Adrenal gland (tissue), 12 donors: ENCODE data around the gene PRSS22. TPM values are rescaled to one million over a fixed set of nuclear protein-coding genes. Genes with fewer than 3 reads are reported as not detected.

Source experiments
- DNase-seq, 7 donors: peaks; one replicate each; pipeline ENCODE4 v3.0.0-alpha.2; 2019 to 2020
- H3K27ac ChIP-seq, 5 donors: fragments of 200-600 bp; sonication (generic) in 4 of 5; 1 replicate in 3 of 5; 2 replicates in 2 of 5; pipeline versions ENCODE4 v1.5.1 to v1.8.0; 2016 to 2020; ENCODE audit warnings: mild to moderate bottlenecking in 1 of 5
- H3K27me3 ChIP-seq: fragments of 200-600 bp; 2 replicates; pipeline ENCODE4 v1.8.0; 2021
- H3K36me3 ChIP-seq, 2 donors: fragments of 200-600 bp; replicated peaks in 1 of 2; 1 replicate in 1 of 2; 2 replicates in 1 of 2; pipeline versions ENCODE4 v1.5.1 to v1.8.0; 2018 to 2022
- H3K4me1 ChIP-seq, 2 donors: fragments of 200-600 bp; replicated peaks in 1 of 2; 1 replicate in 1 of 2; 2 replicates in 1 of 2; pipeline versions ENCODE4 v1.5.1 to v1.8.0; 2018 to 2021
- H3K4me3 ChIP-seq, 4 donors: fragments of 200-600 bp; sonication (generic) in 3 of 4; one replicate each; pipeline ENCODE4 v1.5.1; 2016 to 2018
- H3K9me3 ChIP-seq, 3 donors: fragments of 200-600 bp; sonication (generic) in 1 of 3; replicated peaks in 1 of 3; 1 replicate in 2 of 3; 2 replicates in 1 of 3; pipeline versions ENCODE4 v1.5.1 to v1.8.0; 2016 to 2021
- CTCF ChIP-seq, 6 experiments: fragments of 450-650 bp in 4 of 6; fragments of 200-600 bp in 2 of 6; sonication (generic) in 1 of 6; IDR thresholded peaks; 1 replicate in 5 of 6; 2 replicates in 1 of 6; pipeline versions ENCODE4 v1.5.1 to v1.8.0; 2016 to 2021; ENCODE audit warnings: antibody characterized with exemption in 6 of 6, mild to moderate bottlenecking in 2 of 6, moderate library complexity in 1 of 6
- POLR2A ChIP-seq, 2 donors: fragments of 450-650 bp; IDR thresholded peaks; one replicate each; pipeline ENCODE4 v1.6.1; 2017; ENCODE audit warnings: antibody characterized with exemption in 2 of 2, mild to moderate bottlenecking in 2 of 2, moderate library complexity in 1 of 2
- WGBS, 4 donors: extraction: QIAGEN DNeasy Blood & Tissue Kit in 2 of 4; methylation state at CpG; one replicate each; pipeline versions ENCODE4 v1.1.5 to v1.1.7; 2013 to 2017; 5-methylcytosine and 5-hydroxymethylcytosine counted together
- intact Hi-C, 2 donors: fragments of 100-400 bp; cut with DNase I; formaldehyde crosslinking; loops; one replicate each; pipeline versions ENCODE4 v1.14.1 to v1.15.0; 2022 to 2023
- polyA plus RNA-seq, 3 donors: library from polyadenylated mRNA; stranded (reverse); fragments of 200-250 nt in 2 of 3; fragments of 350-450 nt in 1 of 3; fragmentation: Illumina TruSeq in 1 of 3; extraction: RNeasy Lipid Tissue Mini Kit (QIAGEN cat#74804) in 1 of 3; gene quantifications; one replicate each; pipeline ENCODE4 v1.2.3, GENCODE V29; 2013 to 2014
- total RNA-seq, 9 donors: library from RNA; depleted of rRNA in 4 of 9; stranded (reverse); fragments of >200 nt in 4 of 9; fragments of 120-200 nt in 1 of 9; fragmentation: NEBNext Ultra II Directional in 1 of 9; extraction: Animal tissue kit (Norgen Biotek cat#: 25700) in 1 of 9; gene quantifications; one replicate each; pipeline versions ENCODE4 v1.1.0 to v1.2.4, GENCODE V29; 2013 to 2023
- donor health status: healthy with polysubstance abuse.
- donor health status: Bipolar disorder and iron deficiency.
- donor health status: DM: yes; HTN: yes; CAD: no.
- donor health status: DM: no; HTN: no; CAD: no.
- donor health status: DM: no; HTN: no; CAD: no.
- donor health status: DM: yes; HTN: yes; CAD: no.

PRSS22 gene
- total and polyA plus RNA-seq, 12 donors: 0.07 to 0.41 (median 0.32) TPM; not detected in 9

GRCh38 chr16:2866431-2866830 is 8.5 kb upstream of the PRSS22 start:
- TF ChIP-seq CTCF (IDR thresholded peaks at IDR 0.05) (no peak), POLR2A (IDR thresholded peaks at IDR 0.05) (no peak)
- DNase-seq: no peak
- H3K27me3 ChIP-seq: no peaks in the 10 kb centered on the region
- no peak overlapping the region for H3K4me3 ChIP-seq
- intact Hi-C loops: no loop called here
- H3K9me3 ChIP-seq: no peaks in the 10 kb centered on the region
- no peak overlapping the region for H3K27ac ChIP-seq
- H3K4me1 ChIP-seq: peaks cover 7% of the 10 kb centered on the region in 2 donors
- no peaks in the 10 kb centered on the region for H3K36me3 ChIP-seq
- whole genome bisulfite sequencing, 4 donors: 51 to 64% (median 60%) methylated on average over 3 to 4 of the region's 4 CpGs

GRCh38 chr16:2865651-2866050 is 7.7 kb upstream of the PRSS22 start:
- no peak overlapping the region for H3K4me3 ChIP-seq
- H3K27ac ChIP-seq: no peak overlapping the region
- H3K36me3 ChIP-seq: no peaks in the 10 kb centered on the region
- intact Hi-C loops: no loop called here
- no peak for TF ChIP-seq POLR2A (IDR thresholded peaks at IDR 0.05)
- TF ChIP-seq CTCF (IDR thresholded peaks at IDR 0.05): no peak
- 65 to 76% (median 70%) methylated on average over 4 of the region's 4 CpGs for WGBS, 4 donors
- peaks cover 7% of the 10 kb centered on the region in 2 donors for H3K4me1 ChIP-seq
- no peaks in the 10 kb centered on the region for H3K9me3 ChIP-seq
- no peaks in the 10 kb centered on the region for H3K27me3 ChIP-seq
- no peak for DNase-seq

GRCh38 chr16:2860826-2861567 is 3.0 kb upstream of the PRSS22 start:
- Histone ChIP-seq H3K27me3 (peaks cover 16% of the 10 kb centered on the region), H3K9me3 (no peaks in the 10 kb centered on the region), H3K4me3 (no peak overlapping the region), H3K36me3 (no peaks in the 10 kb centered on the region), H3K4me1 (no peaks in the 10 kb centered on the region), H3K27ac (no peak overlapping the region)
- 64 to 78% (median 71%) methylated on average over 6 to 8 of the region's 8 CpGs for WGBS, 4 donors
- intact Hi-C loops: no loop called here
- DNase-seq: no peak
- TF ChIP-seq CTCF (IDR thresholded peaks at IDR 0.05) (no peak), POLR2A (IDR thresholded peaks at IDR 0.05) (no peak)

GRCh38 chr16:2859686-2860265 is 1.8 kb upstream of the PRSS22 start:
- no peaks in the 10 kb centered on the region for H3K9me3 ChIP-seq
- H3K36me3 ChIP-seq: no peaks in the 10 kb centered on the region
- H3K4me1 ChIP-seq: no peaks in the 10 kb centered on the region
- TF ChIP-seq POLR2A (IDR thresholded peaks at IDR 0.05) (no peak), CTCF (IDR thresholded peaks at IDR 0.05) (no peak)
- intact Hi-C loops: no loop called here
- H3K27me3 ChIP-seq: peaks cover 16% of the 10 kb centered on the region
- WGBS, 4 donors: 55 to 72% (median 65%) methylated on average over 5 to 10 of the region's 10 CpGs
- no peak for DNase-seq
- H3K4me3 ChIP-seq: no peak overlapping the region
- no peak overlapping the region for H3K27ac ChIP-seq
